Neutrophil (primary cell): Measurements from ENCODE around the gene MYBBP1A.

Source experiments
- H3K27ac ChIP-seq: fragments of 200-600 bp; sonication (generic); 2 replicates; pipeline ENCODE4 v1.5.1; 2016; ENCODE audit warnings: mild to moderate bottlenecking, moderate library complexity
- H3K27me3 ChIP-seq: fragments of 200-600 bp; sonication (generic); 2 replicates; pipeline ENCODE4 v1.6.0; 2016; ENCODE audit warnings: mild to moderate bottlenecking
- H3K36me3 ChIP-seq: fragments of 200-600 bp; sonication (generic); 2 replicates; pipeline ENCODE4 v1.5.1; 2017
- H3K4me1 ChIP-seq, 2 experiments: fragments of 200-600 bp in 1 of 2; sonication (generic) in 1 of 2; 1 replicate in 1 of 2; 2 replicates in 1 of 2; pipeline versions ENCODE4 v1.5.1 to v1.6.1; 2013 to 2016; ENCODE audit warnings: low read depth in 1 of 2, low read length in 1 of 2, mild to moderate bottlenecking in 1 of 2, moderate library complexity in 1 of 2; ENCODE audit not compliant: control insufficient read depth in 1 of 2, insufficient read depth in 1 of 2
- H3K4me3 ChIP-seq, 2 experiments: fragments of 200-600 bp in 1 of 2; sonication (generic) in 1 of 2; 1 replicate in 1 of 2; 2 replicates in 1 of 2; pipeline ENCODE4 v1.5.1; 2013 to 2016; ENCODE audit warnings: low read depth in 1 of 2, low read length in 1 of 2, mild to moderate bottlenecking in 1 of 2, moderate library complexity in 1 of 2
- H3K9me3 ChIP-seq: fragments of 200-600 bp; sonication (generic); 2 replicates; pipeline ENCODE4 v1.5.1; 2016
- TF ChIP-seq, protein P1 (sequence below): fragments of 200-600 bp; sonication (generic); IDR thresholded peaks from 2 replicates; pipeline ENCODE4 v1.5.1; 2016; ENCODE audit warnings: antibody characterized with exemption

MYBBP1A gene

DNA sequence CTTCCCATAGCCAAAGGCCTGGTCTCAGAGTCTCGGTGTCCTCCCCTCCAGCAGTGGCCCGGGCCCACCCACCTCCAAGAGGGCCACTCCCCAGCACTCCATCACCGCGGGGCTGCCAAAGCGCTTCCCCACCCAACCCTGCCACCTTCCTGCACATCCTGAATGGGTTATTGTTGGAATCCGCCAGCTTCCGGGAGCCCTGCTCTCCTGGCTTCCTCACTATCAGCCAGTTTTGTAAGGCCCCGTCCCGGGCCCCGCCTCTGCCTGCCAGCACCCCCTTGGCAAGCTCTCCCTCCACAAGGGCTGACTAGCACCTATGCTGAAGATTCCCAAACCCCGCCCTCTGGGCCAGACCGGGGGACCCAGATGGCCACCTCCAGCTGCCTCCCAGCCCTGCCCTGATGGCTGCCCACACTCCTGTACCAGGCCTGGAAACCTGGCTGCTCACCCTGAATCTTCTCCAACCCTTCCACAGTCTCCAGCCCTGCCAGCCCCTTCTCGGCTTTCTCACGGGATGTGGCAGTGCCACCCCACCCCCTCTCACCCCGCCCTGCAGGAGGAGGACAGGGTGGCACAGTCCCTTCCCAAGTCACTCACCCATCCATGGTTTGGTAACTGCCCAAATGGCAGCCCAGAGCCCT, 14.4 kb downstream of the MYBBP1A start:
- Histone ChIP-seq H3K4me3 (no peak overlapping the region), H3K27ac (no peak overlapping the region), H3K36me3 (peaks cover 26% of the 10 kb centered on the region), H3K4me1 (peaks cover 21% of the 10 kb centered on the region in 2 experiments), H3K27me3 (no peaks in the 10 kb centered on the region), H3K9me3 (no peaks in the 10 kb centered on the region)
- TF ChIP-seq, protein P1, sequence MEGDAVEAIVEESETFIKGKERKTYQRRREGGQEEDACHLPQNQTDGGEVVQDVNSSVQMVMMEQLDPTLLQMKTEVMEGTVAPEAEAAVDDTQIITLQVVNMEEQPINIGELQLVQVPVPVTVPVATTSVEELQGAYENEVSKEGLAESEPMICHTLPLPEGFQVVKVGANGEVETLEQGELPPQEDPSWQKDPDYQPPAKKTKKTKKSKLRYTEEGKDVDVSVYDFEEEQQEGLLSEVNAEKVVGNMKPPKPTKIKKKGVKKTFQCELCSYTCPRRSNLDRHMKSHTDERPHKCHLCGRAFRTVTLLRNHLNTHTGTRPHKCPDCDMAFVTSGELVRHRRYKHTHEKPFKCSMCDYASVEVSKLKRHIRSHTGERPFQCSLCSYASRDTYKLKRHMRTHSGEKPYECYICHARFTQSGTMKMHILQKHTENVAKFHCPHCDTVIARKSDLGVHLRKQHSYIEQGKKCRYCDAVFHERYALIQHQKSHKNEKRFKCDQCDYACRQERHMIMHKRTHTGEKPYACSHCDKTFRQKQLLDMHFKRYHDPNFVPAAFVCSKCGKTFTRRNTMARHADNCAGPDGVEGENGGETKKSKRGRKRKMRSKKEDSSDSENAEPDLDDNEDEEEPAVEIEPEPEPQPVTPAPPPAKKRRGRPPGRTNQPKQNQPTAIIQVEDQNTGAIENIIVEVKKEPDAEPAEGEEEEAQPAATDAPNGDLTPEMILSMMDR = no peak

DNA sequence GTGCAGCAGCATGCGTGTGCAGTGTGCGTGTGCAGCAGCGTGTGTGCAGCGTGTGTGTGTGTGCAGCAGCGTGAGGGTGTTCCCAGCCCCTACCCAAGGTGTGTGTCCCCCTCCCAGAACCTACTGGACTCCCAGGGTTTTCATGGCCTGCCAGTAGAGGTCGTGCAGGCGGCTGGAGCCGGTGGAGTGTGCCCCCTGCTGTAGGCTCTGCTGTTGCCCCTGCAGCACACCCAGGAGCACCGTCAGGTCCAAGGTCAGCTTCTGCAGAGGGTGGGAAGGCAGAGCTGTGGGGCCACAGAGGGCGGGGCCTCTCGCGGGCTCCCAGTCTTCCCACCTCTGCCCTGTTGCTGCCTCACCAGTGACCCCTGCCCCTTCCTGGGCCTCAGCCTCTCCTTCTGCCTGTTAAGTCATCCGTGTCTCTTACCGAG, 14.9 kb downstream of the MYBBP1A start:
- TF ChIP-seq, protein P1 = no peak
- H3K9me3 ChIP-seq = no peaks in the 10 kb centered on the region
- H3K4me1 ChIP-seq = peaks cover 21% of the 10 kb centered on the region in 2 experiments
- H3K4me3 ChIP-seq = no peak overlapping the region
- H3K27me3 ChIP-seq = no peaks in the 10 kb centered on the region
- H3K36me3 ChIP-seq = peaks cover 29% of the 10 kb centered on the region
- no peak overlapping the region for H3K27ac ChIP-seq

DNA sequence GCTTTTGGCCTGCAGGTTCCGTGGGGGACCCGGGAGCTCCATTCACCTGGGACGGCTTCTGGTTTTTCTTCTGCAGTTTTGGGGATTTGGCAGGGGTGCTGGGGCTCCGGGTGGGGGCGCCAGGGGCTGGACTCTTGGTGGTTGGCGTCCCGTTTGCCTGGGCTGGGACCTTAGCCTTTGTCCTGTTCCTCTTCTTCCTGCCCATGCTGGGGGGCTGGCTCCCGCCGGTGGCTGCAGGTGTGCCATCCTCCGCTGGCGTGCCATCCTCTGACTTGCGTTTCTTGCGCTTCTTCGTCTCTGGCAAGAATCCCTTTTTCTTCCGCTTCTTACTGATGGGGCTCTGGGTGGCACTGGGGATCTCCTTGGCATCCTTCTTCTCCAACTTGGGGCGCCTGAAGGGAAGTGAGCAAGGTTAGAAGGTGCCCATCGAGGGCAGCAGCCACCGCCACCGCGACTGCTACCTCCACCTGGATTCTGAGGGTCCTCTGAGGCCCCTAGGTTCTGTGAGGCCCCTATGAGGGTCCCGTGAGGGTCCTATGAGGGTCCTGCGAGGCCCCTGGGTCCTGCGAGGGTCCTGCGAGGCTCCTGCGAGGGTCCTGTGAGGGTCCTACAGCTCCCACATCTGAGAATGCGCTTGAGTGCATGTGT, 15.5 kb downstream of the MYBBP1A start:
- Histone ChIP-seq H3K27ac (no peak overlapping the region), H3K27me3 (no peaks in the 10 kb centered on the region), H3K36me3 (peaks cover 34% of the 10 kb centered on the region), H3K9me3 (no peaks in the 10 kb centered on the region), H3K4me3 (no peak overlapping the region), H3K4me1 (peaks cover 21% of the 10 kb centered on the region in 2 experiments)
- TF ChIP-seq, protein P1 = no peak

DNA sequence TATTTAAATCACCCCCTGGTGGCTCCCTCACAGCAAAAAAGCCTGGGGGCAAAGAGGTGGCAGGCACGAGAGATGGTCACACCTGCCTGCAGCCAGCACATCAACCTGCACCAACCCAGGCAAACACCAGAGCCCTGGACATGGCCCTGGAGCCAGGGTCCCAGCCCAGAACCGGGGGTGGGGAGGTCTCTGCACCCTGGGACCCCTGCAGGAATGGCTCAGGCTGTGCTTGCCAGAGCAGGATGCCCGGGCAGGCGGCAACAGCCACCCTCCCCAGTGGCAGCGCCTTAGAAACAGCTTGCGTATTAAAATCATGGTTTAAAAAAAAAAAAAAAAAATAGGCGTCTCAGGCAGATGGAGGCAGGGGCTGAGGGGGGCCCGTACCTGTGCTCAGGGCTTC, 16.2 kb downstream of the MYBBP1A start:
- Histone ChIP-seq H3K4me3 (no peak overlapping the region), H3K27ac (no peak overlapping the region), H3K36me3 (peaks cover 39% of the 10 kb centered on the region), H3K9me3 (no peaks in the 10 kb centered on the region), H3K27me3 (no peaks in the 10 kb centered on the region), H3K4me1 (peaks cover 21% of the 10 kb centered on the region in 2 experiments)
- TF ChIP-seq, protein P1 = no peak

DNA sequence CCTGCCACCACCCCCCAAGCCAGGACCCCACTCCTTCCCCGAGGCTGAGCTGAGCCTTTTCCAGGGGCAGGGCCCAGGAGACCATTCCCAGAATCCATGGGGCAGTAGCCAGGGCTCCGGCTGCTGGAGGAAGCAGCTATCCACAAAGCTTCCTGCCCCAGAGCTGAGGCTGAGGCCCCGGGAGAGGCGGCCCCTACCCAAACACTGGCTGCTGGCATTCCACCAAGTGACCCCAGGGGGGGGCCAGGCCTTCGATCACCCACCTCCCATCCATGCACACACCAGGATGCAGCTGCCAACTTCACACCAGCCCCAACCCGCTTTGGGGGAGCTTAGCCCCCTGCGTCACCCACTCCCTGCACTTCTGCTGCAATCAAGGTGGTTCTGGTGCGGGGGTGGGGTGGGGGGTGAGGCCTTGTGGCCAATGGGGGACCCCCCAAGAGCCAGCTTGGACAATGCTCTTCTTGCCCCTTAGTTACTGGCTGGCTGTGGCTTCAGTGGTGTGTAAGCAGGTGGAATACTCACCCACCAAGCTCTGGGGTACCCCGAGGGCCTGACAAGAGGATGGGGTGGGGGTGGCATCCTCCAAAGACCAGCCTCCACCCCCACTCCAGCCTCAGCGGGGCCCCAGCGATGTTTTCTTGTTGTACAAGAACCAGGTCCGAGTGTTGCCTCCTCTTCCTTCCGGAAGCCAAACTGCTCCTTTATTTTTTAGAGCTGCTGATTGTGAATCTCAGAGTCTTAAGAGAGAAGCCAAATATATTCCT, 16.8 kb downstream of the MYBBP1A start:
- H3K36me3 ChIP-seq = peaks cover 39% of the 10 kb centered on the region

More for the DNA sequence above, 16.8 kb downstream of the MYBBP1A start:
- no peaks in the 10 kb centered on the region for H3K27me3 ChIP-seq
- H3K9me3 ChIP-seq = no peaks in the 10 kb centered on the region
- no peak overlapping the region for H3K4me3 ChIP-seq
- TF ChIP-seq, protein P1 = no peak
- H3K4me1 ChIP-seq = peaks cover 21% of the 10 kb centered on the region in 2 experiments
- no peak overlapping the region for H3K27ac ChIP-seq
